GM19099 (cell line): ENCODE measurements around the gene LGALS12.

ENCODE experiments used
- POLR2A ChIP-seq: IDR thresholded peaks from 3 replicates; pipeline ENCODE4 v1.6.1; 2011; ENCODE audit warnings: low read depth; ENCODE audit not compliant: insufficient read length; ENCODE audit errors: extremely low read depth

The LGALS12 gene, protein sequence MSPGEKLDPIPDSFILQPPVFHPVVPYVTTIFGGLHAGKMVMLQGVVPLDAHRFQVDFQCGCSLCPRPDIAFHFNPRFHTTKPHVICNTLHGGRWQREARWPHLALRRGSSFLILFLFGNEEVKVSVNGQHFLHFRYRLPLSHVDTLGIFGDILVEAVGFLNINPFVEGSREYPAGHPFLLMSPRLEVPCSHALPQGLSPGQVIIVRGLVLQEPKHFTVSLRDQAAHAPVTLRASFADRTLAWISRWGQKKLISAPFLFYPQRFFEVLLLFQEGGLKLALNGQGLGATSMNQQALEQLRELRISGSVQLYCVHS

DNA sequence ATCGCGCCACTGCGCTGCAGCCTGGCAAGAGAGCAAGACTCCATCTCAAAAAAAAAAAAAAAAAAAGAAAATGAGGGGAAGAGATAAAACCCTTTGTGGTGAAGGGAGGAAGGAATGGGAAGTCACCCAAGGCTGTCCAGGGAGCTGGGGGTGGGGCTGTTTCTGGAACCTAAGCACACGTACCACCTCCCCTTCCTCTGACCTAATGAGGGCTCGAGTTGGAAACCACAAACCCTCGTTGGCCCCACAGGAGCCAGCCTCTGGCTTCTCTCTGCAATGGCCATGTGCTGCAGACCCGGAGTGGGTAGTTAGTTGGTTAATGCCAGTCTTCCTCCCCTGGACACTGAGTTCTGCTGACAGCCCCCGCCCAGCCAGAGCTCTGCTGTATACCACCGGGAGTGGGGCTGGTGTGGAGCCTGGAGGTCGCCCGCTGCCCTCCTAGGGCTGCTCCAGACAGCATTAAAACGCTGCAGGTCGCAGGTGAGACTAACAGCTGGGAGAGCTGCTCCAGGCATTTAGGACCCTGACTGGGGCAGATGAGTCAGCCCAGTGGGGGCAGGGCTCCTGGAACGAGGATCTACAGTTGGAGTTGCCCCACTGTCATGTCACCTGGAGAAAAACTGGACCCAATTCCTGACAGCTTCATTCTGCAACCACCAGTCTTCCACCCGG, at the start of gene LGALS12:
TSS of gene LGALS12 (plus strand) at position 228 of the 672 bp plus-strand sequence. CDS start at position 603, 375 bp downstream.
- no peak for TF ChIP-seq POLR2A

DNA sequence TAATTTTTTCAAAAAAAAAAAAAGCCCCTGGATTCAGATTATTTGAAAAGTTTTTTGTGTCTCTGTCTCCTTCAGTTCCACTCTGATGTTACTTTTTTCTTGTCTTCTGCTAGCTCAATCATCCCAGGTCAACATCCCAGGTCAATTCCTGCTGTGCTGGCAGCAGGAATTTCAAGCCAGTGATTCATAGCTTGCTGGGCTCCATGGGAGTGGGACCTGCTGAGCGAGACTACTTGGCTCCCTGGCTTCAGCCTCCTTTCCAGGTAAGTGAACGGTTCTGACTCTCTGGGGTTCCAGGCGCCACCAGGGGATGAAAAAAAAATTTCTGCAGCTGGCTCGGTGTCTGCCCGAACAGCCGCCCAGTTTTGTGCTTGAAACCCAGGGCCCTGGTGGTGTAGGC, 46.3 kb upstream of the LGALS12 start:
- TF ChIP-seq POLR2A: no peak

DNA sequence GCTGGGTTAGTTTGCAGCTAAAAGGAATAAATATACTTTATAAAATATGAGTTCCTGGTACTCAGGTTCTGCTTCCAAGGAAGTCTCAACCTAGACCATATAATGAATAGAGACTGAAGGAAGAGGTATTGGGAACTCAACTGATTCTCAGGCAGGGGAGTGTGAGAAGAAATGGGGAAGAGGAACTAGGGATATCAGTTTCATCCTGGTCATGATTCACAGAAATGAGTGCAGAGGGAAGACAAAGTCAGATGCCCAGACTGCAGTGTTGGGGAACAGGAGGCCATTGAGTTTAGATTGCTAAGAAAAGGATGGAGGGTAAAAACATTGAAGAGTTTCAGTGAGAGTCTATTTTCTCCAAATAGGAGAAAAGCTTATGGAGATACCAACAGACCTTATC, 43.7 kb upstream of the LGALS12 start:
- no peak for TF ChIP-seq POLR2A

- no peak for TF ChIP-seq POLR2A
Measured at GRCh38 chr11:63470311-63470710, 35.6 kb upstream of the LGALS12 start.

GRCh38 chr11:63472372-63472771, 33.5 kb upstream of the LGALS12 start:
- TF ChIP-seq POLR2A: no peak

GRCh38 chr11:63476618-63477017, 29.3 kb upstream of the LGALS12 start:
- no peak for TF ChIP-seq POLR2A

DNA sequence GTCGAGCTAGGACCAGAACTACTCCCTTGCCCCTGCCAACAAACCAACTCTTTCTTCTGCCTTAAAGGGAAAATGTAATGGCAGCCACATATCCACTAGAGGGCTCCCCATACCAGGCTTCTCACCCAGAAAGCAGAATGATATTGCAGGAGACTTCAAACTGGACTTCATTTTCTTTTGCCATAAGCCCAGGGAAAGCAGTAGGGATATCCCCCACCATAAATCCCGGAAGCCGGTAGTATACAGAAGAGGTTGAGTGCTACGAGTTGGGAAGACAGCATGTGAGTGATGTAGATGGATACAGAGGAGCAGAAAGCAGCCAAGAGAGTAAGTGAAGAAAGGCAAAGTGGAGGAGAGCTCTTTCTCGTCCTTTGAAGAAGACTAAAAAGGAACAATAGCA, 27.0 kb upstream of the LGALS12 start:
- no peak for TF ChIP-seq POLR2A

GRCh38 chr11:63480039-63480438, 25.8 kb upstream of the LGALS12 start:
- no peak for TF ChIP-seq POLR2A

- TF ChIP-seq POLR2A: no peak
Measured at GRCh38 chr11:63485777-63486176, 20.1 kb upstream of the LGALS12 start.

DNA sequence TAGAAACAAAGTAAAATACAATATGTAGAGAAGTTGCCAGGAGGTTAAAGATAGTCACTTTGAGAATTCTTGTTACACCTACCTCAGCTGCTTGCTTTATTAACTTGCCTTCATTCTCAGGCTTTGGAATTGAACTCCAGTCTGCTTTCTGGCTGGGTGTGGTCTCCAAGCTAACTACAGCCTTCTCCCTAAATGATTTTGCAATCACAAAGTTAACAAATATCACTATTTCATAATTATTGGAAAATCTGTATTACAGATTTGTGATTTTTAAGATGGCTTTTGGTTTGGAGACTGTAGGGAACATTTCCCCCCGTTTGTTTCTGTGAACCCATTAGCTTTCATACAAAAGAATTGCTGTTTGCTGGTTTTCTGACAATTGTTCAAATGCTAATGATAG, 17.1 kb upstream of the LGALS12 start:
- no peak for TF ChIP-seq POLR2A

DNA sequence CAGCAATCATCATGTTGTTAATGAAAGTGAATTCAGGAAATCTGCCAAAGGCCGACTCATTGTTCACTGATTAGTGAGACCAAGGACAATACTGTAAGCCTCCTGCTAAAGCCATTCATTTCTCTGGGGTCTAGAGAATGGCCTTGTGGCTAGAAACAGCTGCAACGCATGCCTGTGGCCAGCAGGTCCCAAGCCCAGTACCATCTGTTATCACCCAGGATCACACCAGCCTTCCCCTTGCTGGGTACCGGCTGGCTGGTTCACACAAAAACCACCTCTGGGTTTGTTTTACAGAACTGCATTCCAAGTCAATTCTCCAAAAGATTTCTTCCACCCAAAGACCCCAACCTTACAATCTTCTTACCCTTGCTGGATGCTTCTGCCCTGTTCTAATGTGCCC, 16.0 kb upstream of the LGALS12 start:
- TF ChIP-seq POLR2A: no peak

DNA sequence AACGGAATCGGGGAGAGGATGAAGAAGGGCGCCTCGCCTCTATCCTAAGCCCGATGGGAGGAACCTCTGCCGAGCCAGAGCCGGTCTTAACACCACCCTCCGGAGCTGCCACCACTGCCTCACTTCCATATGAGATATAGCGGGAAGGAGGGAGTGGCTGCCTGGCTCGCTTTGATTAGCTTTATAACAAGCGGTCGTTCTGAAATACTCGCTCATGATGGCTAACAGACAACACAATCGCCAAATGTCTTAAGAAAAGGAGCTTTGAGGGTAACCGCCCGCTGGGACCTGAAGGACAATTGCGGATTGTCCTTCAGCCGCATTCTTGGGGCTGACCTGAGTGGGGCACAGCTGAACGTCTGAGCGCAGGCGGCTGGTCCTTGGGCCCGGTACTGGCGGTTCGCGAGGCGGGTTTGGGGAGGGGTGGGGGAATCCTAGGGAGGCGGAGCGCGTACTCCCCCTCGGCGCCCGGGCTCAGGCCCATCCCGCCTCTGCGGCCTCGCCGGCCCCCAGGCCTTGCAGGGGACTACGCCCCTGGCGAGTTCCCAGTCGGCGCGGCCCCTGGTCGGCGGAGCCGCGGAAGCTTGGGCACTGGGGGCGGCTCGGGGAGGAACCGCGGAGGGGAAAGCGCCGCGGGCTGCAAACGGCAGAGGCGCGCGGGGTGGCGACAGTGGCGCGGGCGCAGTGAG, 15.2 kb upstream of the LGALS12 start, which contains the start of gene PLAAT5:
TSS of gene PLAAT5 (minus strand) at position 617 of the 689 bp plus-strand sequence. CDS start at position 484, 133 bp downstream.
- no peak for TF ChIP-seq POLR2A

DNA sequence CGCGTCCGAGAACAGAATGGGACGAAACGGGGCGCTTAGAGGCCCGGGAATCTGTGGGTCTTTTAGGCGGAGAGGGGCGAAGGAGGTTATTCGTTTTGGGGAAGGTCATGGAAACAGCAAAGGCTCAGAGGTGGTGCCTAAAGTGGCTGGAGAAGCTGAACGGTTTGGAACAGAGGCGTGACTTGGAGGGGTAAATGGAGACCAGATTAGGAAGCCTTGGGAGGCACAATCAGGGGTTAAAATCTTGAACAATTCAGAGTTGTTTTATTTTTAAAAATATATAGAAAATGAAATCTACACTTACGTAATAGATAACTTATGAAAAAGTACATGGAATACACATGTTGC, 14.7 kb upstream of the LGALS12 start:
- TF ChIP-seq POLR2A: no peak

DNA sequence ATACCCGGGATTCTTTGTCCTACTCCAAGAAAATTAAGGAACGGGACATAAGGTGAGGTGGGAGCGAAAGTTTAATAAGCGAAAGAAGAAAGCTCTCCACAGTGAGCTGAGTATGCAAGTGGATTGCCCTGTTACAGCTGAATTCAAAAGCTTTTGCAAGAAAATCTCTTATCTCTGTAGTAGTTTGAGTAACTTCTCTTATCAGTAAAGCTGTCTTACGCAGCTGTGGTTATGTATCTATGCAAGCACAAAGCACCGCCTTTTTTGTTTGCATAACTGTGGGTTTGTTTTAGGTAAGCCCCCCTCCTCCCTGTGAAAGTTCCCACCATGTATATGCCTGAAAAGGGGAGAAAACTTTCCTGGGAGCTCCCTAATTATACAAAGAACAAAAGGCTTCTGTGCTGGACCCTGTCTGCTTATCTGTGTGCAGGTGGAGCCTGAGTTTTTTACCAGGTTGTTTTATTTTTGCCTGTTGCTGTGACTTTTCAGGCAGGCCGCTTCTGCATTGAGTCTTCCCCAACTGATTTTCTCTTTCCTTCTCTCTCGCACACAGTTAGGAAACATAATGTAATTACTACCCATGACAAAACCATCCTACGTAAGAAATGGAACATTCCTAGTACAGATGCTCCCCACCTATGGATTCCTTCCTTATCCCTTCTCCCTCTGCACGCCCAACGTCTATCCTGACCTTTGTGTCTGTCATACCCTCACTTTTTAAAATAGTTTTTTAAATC, 14.1 kb upstream of the LGALS12 start:
- TF ChIP-seq POLR2A: no peak

- TF ChIP-seq POLR2A: no peak
Measured at GRCh38 chr11:63492441-63492840, 13.4 kb upstream of the LGALS12 start.

DNA sequence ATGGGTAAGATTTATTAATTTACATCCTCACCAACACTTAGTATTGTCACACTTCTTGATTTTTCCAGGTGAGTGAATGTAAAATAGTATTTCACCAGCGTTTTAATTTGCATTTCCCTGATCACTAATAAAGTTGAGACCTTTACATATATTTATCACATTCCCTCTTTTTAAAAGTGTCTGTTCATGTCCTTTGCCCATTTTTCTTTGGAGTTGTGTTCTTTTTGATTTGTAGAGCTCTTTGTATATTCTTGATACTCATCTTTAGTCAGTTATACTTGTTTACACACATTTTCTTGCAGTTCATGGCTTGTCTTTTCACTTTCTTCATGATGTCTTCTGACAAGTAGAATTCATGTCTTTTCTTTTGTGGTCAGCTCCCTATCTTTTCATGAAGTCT, 12.8 kb upstream of the LGALS12 start:
- no peak for TF ChIP-seq POLR2A

DNA sequence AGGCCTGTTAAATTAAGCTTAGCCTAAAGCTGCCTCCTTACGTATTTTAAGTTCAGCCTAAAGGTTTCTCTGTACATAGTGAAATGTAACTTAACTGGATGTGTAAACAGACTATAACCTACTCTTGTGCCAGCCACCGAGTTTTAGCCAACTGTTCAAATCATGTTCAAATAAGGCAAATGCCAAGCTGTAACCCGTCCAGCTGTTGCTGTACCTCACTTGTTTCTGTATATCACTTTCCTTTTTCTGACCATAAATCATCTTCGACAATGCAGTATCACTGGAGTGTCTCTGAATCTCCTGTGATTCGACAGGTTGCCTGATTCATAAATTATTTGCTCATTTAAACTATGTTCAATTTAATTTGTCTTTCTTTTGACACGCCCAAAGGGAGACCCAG, 10.9 kb upstream of the LGALS12 start:
- no peak for TF ChIP-seq POLR2A
